HTERT RPE-1 (cell line): Measurements from ENCODE around the gene HK1.

Experiments
- in situ Hi-C: fragments of 300-500 bp; cut with MboI; formaldehyde crosslinking; loops from 4 replicates; pipeline ENCODE4 v1.14.3; 2020; ENCODE audit warnings: low sequenced_read_pairs

HK1 gene

GRCh38 chr10:69366738-69367137 is 88.4 kb downstream of the HK1 start:
- in situ Hi-C loops = no loop called here

- in situ Hi-C loops = no loop called here
Measured at GRCh38 chr10:69367469-69367868, 89.2 kb downstream of the HK1 start.

- in situ Hi-C loops = no loop called here
Measured at GRCh38 chr10:69372126-69372980, 94.1 kb downstream of the HK1 start.

- in situ Hi-C loops = no loop called here
Measured at GRCh38 chr10:69374242-69374641, 95.9 kb downstream of the HK1 start.

- in situ Hi-C loops = loop anchor here (25.0 kb wide), 1 partner anchor 138 kb away; no protein-coding TSS in a partner anchor
Measured at GRCh38 chr10:69374931-69375306, 96.6 kb downstream of the HK1 start.

- in situ Hi-C loops = loop anchor here (25.0 kb wide), 1 partner anchor 138 kb away; no protein-coding TSS in a partner anchor
Measured at GRCh38 chr10:69375307-69376151, 97.2 kb downstream of the HK1 start.

GRCh38 chr10:69376662-69377061 is 98.4 kb downstream of the HK1 start:
- in situ Hi-C loops = loop anchor here (25.0 kb wide), 1 partner anchor 139 kb away; no protein-coding TSS in a partner anchor

- in situ Hi-C loops = loop anchor here (25.0 kb wide), 1 partner anchor 140 kb away; no protein-coding TSS in a partner anchor
Measured at GRCh38 chr10:69377191-69377590, 98.9 kb downstream of the HK1 start.

- in situ Hi-C loops = loop anchor here (25.0 kb wide), 1 partner anchor 141 kb away; no protein-coding TSS in a partner anchor
Measured at GRCh38 chr10:69377933-69378332, 99.6 kb downstream of the HK1 start.

- in situ Hi-C loops = loop anchor here (25.0 kb wide), 1 partner anchor 142 kb away; no protein-coding TSS in a partner anchor
Measured at GRCh38 chr10:69379800-69380199, 101.5 kb downstream of the HK1 start.

GRCh38 chr10:69382382-69383117 is 104.3 kb downstream of the HK1 start:
- in situ Hi-C loops = loop anchor here (25.0 kb wide), 1 partner anchor 145 kb away; no protein-coding TSS in a partner anchor

- in situ Hi-C loops = loop anchor here (25.0 kb wide), 1 partner anchor 146 kb away; no protein-coding TSS in a partner anchor
Measured at GRCh38 chr10:69383558-69383957, 105.3 kb downstream of the HK1 start.

- in situ Hi-C loops = loop anchor here (25.0 kb wide), 1 partner anchor 147 kb away; no protein-coding TSS in a partner anchor
Measured at GRCh38 chr10:69384320-69384719, 106.0 kb downstream of the HK1 start.

GRCh38 chr10:69385454-69386350 is 107.4 kb downstream of the HK1 start:
- in situ Hi-C loops = loop anchor here (25.0 kb wide), 1 partner anchor 148 kb away; no protein-coding TSS in a partner anchor

GRCh38 chr10:69387500-69387899 is 109.2 kb downstream of the HK1 start:
- in situ Hi-C loops = loop anchor here (25.0 kb wide), 1 partner anchor 150 kb away; no protein-coding TSS in a partner anchor

GRCh38 chr10:69388488-69388887 is 110.2 kb downstream of the HK1 start:
- in situ Hi-C loops = loop anchor here (25.0 kb wide), 1 partner anchor 151 kb away; no protein-coding TSS in a partner anchor

- in situ Hi-C loops = loop anchor here (25.0 kb wide), 1 partner anchor 153 kb away; no protein-coding TSS in a partner anchor
Measured at GRCh38 chr10:69389827-69390490, 111.7 kb downstream of the HK1 start.

GRCh38 chr10:69391158-69391557 is 112.9 kb downstream of the HK1 start:
- in situ Hi-C loops = loop anchor here (25.0 kb wide), 1 partner anchor 154 kb away; no protein-coding TSS in a partner anchor
